K562 (cell line): ENCODE results near the gene CYB5R2. TPM values are rescaled to one million over a fixed set of nuclear protein-coding genes. Genes with fewer than 3 reads are reported as not detected.

Experiments
- ATAC-seq: fragments of 200-7000 bp; cut with Tn5 transposase; 3 replicates; pipeline ENCODE4 v1.9.1; 2020; ENCODE audit warnings: moderate library complexity
- BruUV-seq: library from RNA; stranded (reverse); fragments of 400-500 nt; replicated peaks from 2 replicates; lab custom pipeline; 2021; lab: Mats Ljungman, UMichigan
- CTCF ChIA-PET: fragments of 300-600 bp; formaldehyde crosslinking; extraction: SDS; loops from one replicate; lab custom pipeline; 2021; ENCODE audit warnings: low intra/inter-chr PET ratio; lab: Yijun Ruan, JAX
- POLR2A ChIA-PET: fragments of 300-600, 350-650 bp; sonication (Branson Sonifier 250); formaldehyde crosslinking; extraction: SDS; loops from one replicate; lab custom pipeline; 2021; ENCODE audit warnings: antibody characterized with exemption, inconsistent platforms; lab: Yijun Ruan, JAX
- DNase-seq, 4 experiments: peaks; one replicate each; pipeline versions ENCODE4 v3.0.0 to v3.0.0-alpha.2; 2011 to 2018; ENCODE audit warnings: low spot score in 3 of 4, mixed read lengths in 3 of 4; ENCODE audit errors: extremely low read depth in 1 of 4
- FAIRE-seq: peaks from 2 replicates; lab custom pipeline; 2011; peaks lifted over from hg19 to GRCh38; lab: Jason Lieb, UNC
- H2AFZ ChIP-seq: 2 replicates; pipeline ENCODE4 v1.6.0; 2011; ENCODE audit warnings: low read depth, low read length, control low read depth, inconsistent platforms
- H3K27ac ChIP-seq: fragments of 200-600 bp; 3 replicates; pipeline ENCODE4 v1.8.0; 2011; ENCODE audit warnings: low read depth, mild to moderate bottlenecking, control low read depth, inconsistent platforms, low read length, moderate library complexity, mixed read lengths; ENCODE audit errors: extremely low read depth
- H3K27me3 ChIP-seq, 2 experiments: fragments of 300-600 bp in 1 of 2; 2 replicates in 1 of 2; 3 replicates in 1 of 2; pipeline versions ENCODE4 v1.6.0 to v1.8.0; 2011; ENCODE audit warnings: inconsistent platforms in 2 of 2, low read length in 2 of 2, mild to moderate bottlenecking in 1 of 2, mixed read lengths in 1 of 2, moderate library complexity in 1 of 2; ENCODE audit not compliant: control insufficient read depth in 2 of 2, insufficient read depth in 2 of 2
- H3K36me3 ChIP-seq: fragments of 300-600 bp; 3 replicates; pipeline ENCODE4 v1.8.0; 2011; ENCODE audit warnings: mild to moderate bottlenecking, low read length, inconsistent platforms; ENCODE audit not compliant: control insufficient read depth, insufficient read depth
- H3K4me1 ChIP-seq, 2 experiments: fragments of 200-600 bp in 1 of 2; replicated peaks in 1 of 2; 2 replicates in 1 of 2; 3 replicates in 1 of 2; pipeline versions ENCODE4 v1.5.1 to v1.8.0; 2011; ENCODE audit warnings: inconsistent platforms in 2 of 2, low read length in 2 of 2, mild to moderate bottlenecking in 1 of 2, mixed read lengths in 1 of 2, moderate library complexity in 1 of 2; ENCODE audit not compliant: control insufficient read depth in 2 of 2, insufficient read depth in 2 of 2
- H3K4me2 ChIP-seq: 2 replicates; pipeline ENCODE4 v1.6.1; 2011; ENCODE audit warnings: low read length, control low read depth, inconsistent platforms, mixed read lengths; ENCODE audit not compliant: insufficient read depth
- H3K4me3 ChIP-seq: fragments of 200-600 bp; sonication (generic), shearing (Covaris generic); 2 replicates; pipeline ENCODE4 v1.5.1; 2016; ENCODE audit warnings: control low read depth, inconsistent platforms
- H3K79me2 ChIP-seq: fragments of 200-600 bp; 3 replicates; pipeline ENCODE4 v1.8.0; 2011; ENCODE audit warnings: low read length, inconsistent platforms; ENCODE audit not compliant: control insufficient read depth, insufficient read depth
- H3K9ac ChIP-seq, 2 experiments: 2 replicates each; pipeline versions ENCODE4 v1.6.0 to v1.6.1; 2011; ENCODE audit warnings: low read depth in 2 of 2, low read length in 2 of 2, control low read depth in 1 of 2, inconsistent platforms in 1 of 2, mild to moderate bottlenecking in 1 of 2, mixed read lengths in 1 of 2; ENCODE audit not compliant: insufficient read depth in 1 of 2
- H3K9me1 ChIP-seq: one replicate; pipeline ENCODE4 v1.6.0; 2011; ENCODE audit warnings: inconsistent platforms, mild to moderate bottlenecking, low read length, moderate library complexity; ENCODE audit not compliant: control insufficient read depth, insufficient read depth
- H3K9me3 ChIP-seq: replicated peaks from 2 replicates; pipeline ENCODE4 v1.5.1; 2011; ENCODE audit warnings: low read depth, low read length, inconsistent platforms; ENCODE audit not compliant: control insufficient read depth, insufficient read depth
- H4K20me1 ChIP-seq: replicated peaks from 2 replicates; pipeline ENCODE4 v1.6.1; 2011; ENCODE audit warnings: low read length, inconsistent platforms, mixed read lengths; ENCODE audit not compliant: control insufficient read depth, insufficient read depth
- CBX3 ChIP-seq, 2 experiments: IDR thresholded peaks; 1 replicate in 1 of 2; 2 replicates in 1 of 2; pipeline ENCODE4 v1.6.1; 2012; ENCODE audit warnings: inconsistent platforms in 2 of 2, low read length in 2 of 2, borderline replicate concordance in 1 of 2, control low read depth in 1 of 2
- CHD4 ChIP-seq: fragments of 200-600 bp; sonication (generic); IDR thresholded peaks from 3 replicates; pipeline ENCODE4 v1.6.1; 2012; ENCODE audit warnings: low read depth, mild to moderate bottlenecking, mixed read lengths, low read length, inconsistent platforms; ENCODE audit not compliant: insufficient read depth, insufficient replicate concordance, poor library complexity, severe bottlenecking
- CTCF ChIP-seq, 3 experiments: IDR thresholded peaks in 2 of 3; conservative IDR thresholded peaks in 1 of 3; 2 replicates each; pipeline ENCODE4 v1.5.1; 2011 to 2012; ENCODE audit warnings: low read length in 3 of 3, mild to moderate bottlenecking in 3 of 3, control low read depth in 2 of 3, improper control_type of control experiment in 1 of 3, inconsistent platforms in 1 of 3, low read depth in 1 of 3, mixed read lengths in 1 of 3, moderate library complexity in 1 of 3; ENCODE audit not compliant: insufficient read depth in 2 of 3
- DDX20 ChIP-seq: fragments of 450-650 bp; IDR thresholded peaks from 2 replicates; pipeline ENCODE4 v1.6.1; 2016; ENCODE audit warnings: missing genetic modification characterization, low read depth, mild to moderate bottlenecking, missing compliant biosample characterization, moderate library complexity
- FOXK1 ChIP-seq: sonication (generic); formaldehyde crosslinking; IDR thresholded peaks from 2 replicates; pipeline ENCODE4 v1.8.0; 2022; ENCODE audit warnings: missing genetic modification reagents, mild to moderate bottlenecking, borderline replicate concordance
- FOXM1 ChIP-seq, 2 experiments: fragments of 450-650 bp in 1 of 2; sonication (generic) in 1 of 2; formaldehyde crosslinking in 1 of 2; IDR thresholded peaks; 2 replicates each; pipeline versions ENCODE4 v1.6.1 to v1.9.0; 2017 to 2022; ENCODE audit warnings: low read depth in 2 of 2, mild to moderate bottlenecking in 2 of 2, missing genetic modification reagents in 1 of 2, moderate library complexity in 1 of 2
- FUS ChIP-seq: fragments of 200-400 bp; formaldehyde crosslinking; optimal IDR thresholded peaks from 2 replicates; pipeline ENCODE3; 2017; ENCODE audit warnings: low read depth, low read length
- HDAC2 ChIP-seq: fragments of 450-650 bp; IDR thresholded peaks from 2 replicates; pipeline ENCODE4 v1.6.1; 2016; ENCODE audit warnings: mild to moderate bottlenecking
- PHB2 ChIP-seq: fragments of 450-650 bp; IDR thresholded peaks from 2 replicates; pipeline ENCODE4 v1.6.1; 2017; ENCODE audit warnings: low read depth
- POLR3G ChIP-seq: IDR thresholded peaks from 2 replicates; pipeline ENCODE4 v1.6.1; 2011; ENCODE audit not compliant: insufficient read length, insufficient replicate concordance; ENCODE audit errors: extremely low read depth
- RAD21 ChIP-seq, 2 experiments: fragments of 250-450 bp in 1 of 2; fragments of 450-650 bp in 1 of 2; sonication (Bioruptor Pico) in 1 of 2; formaldehyde crosslinking in 1 of 2; IDR thresholded peaks in 1 of 2; conservative IDR thresholded peaks in 1 of 2; 2 replicates each; pipeline versions ENCODE4 v1.4.0 to v1.8.0; 2020 to 2022; ENCODE audit warnings: mild to moderate bottlenecking in 2 of 2, moderate library complexity in 1 of 2
- RBM14 ChIP-seq: fragments of 200-400 bp; formaldehyde crosslinking; IDR thresholded peaks from 2 replicates; pipeline ENCODE4 v1.6.1; 2018; ENCODE audit warnings: low read depth, mild to moderate bottlenecking, low read length, moderate library complexity, borderline replicate concordance; ENCODE audit not compliant: insufficient read depth
- SMARCE1 ChIP-seq: fragments of 450-650 bp; IDR thresholded peaks from 2 replicates; pipeline ENCODE4 v1.7.1; 2016; ENCODE audit warnings: mild to moderate bottlenecking
- SMC3 ChIP-seq: conservative IDR thresholded peaks from 2 replicates; pipeline ENCODE4 v1.6.1; 2011; ENCODE audit warnings: low read depth, low read length, improper control_type of control experiment; ENCODE audit not compliant: insufficient read depth
- U2AF1 ChIP-seq: fragments of 200-400 bp; formaldehyde crosslinking; optimal IDR thresholded peaks from 2 replicates; pipeline ENCODE3; 2017; ENCODE audit warnings: mild to moderate bottlenecking, low read depth, low read length, moderate library complexity
- ZBTB17 ChIP-seq: fragments of 450-650 bp; formaldehyde crosslinking; IDR thresholded peaks from 2 replicates; pipeline ENCODE4 v1.4.0; 2020; ENCODE audit warnings: mild to moderate bottlenecking
- ZFPM2 ChIP-seq: fragments of 250-450 bp; sonication (Bioruptor Pico); IDR thresholded peaks from 2 replicates; pipeline ENCODE4 v1.5.1; 2022; ENCODE audit warnings: mild to moderate bottlenecking
- WGBS: fragments of 100-300 bp; shearing (Covaris generic); methylation state at CpG from one replicate; pipeline ENCODE4 v1.1.6; 2016; ENCODE audit warnings: low coverage, mixed read lengths; ENCODE audit not compliant: insufficient coverage; ENCODE audit errors: missing lambda C conversion rate; 5-methylcytosine and 5-hydroxymethylcytosine counted together
- in situ Hi-C: fragments of 300-500 bp; cut with MboI; formaldehyde crosslinking; loops from 4 replicates; pipeline ENCODE4 v1.15.0; 2018; ENCODE audit warnings: inconsistent platforms, mixed read lengths
- intact Hi-C: fragments of 100-400 bp; cut with micrococcal nuclease; formaldehyde crosslinking; loops from 2 replicates; pipeline ENCODE4 v1.14.2; 2022
- polyA plus RNA-seq, 8 experiments: library from polyadenylated mRNA; depleted of rRNA in 4 of 8; stranded (reverse) in 5 of 8; unstranded in 3 of 8; fragments of >200 nt; fragmentation: Nextera tagmentation in 2 of 8; fragmentation: Illumina TruSeq in 1 of 8; extraction: Ambion mirVana in 2 of 8; extraction: Trizol in 1 of 8; gene quantifications; 2 replicates each; pipeline versions ENCODE4 v1.2.1 to v1.2.3, GENCODE V29; 2011 to 2014; ENCODE audit warnings: inconsistent platforms in 1 of 8, missing spikeins in 1 of 8
- total RNA-seq, 7 experiments: library from RNA; depleted of rRNA in 6 of 7; stranded (reverse); fragments of >200 nt in 6 of 7; fragmentation: Illumina TruSeq in 2 of 7; extraction: Trizol in 2 of 7; gene quantifications; 2 replicates each; pipeline versions ENCODE4 v1.2.1 to v1.2.3, GENCODE V29; 2011 to 2021; ENCODE audit warnings: low replicate concordance in 1 of 7
- TF ChIP-seq, protein P1 (sequence below): fragments of 250-450 bp; sonication (Bioruptor Pico); IDR thresholded peaks from 2 replicates; pipeline ENCODE4 v1.4.0; 2020

Gene CYB5R2
- total and polyA plus RNA-seq, 9 of the 15 experiments (the other 6 are each of a cell fraction or from before 2014, with no cell fraction given), result 8.2 to 28.7 (median 13.6) TPM

DNA sequence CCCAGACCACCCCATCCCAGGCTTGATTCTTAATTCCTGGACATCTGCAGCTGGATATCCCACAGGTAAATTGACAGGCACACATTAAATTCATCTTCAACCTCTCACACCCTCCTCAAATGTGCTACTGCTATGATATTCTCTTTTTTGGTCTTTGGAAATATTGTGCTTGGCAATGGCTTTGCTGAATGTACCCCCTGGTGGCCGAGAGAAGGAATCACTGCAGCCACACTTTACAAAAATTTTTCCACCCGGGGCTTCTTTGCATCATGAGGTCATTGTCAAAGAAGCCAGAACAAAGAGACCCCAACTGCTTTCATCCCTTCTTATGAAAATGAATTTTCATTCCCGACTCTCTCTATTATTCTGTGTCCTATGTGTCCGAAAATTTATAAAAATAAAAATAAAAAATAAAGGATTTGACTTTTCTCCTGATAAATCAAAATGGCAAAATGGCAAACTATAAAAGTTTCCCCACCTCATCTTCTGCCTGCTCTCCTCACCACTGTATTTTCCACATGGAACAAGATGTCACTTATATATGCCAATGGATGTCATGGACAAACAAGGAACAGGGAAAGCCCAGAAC lies 15.0 kb upstream of the CYB5R2 start:
- POLR2A ChIA-PET, result no interaction called here
- Histone ChIP-seq H3K27me3 (peaks cover 0 to 9% of the 10 kb centered on the region in 2 experiments; a peak in 2 of 5 replicates), H3K36me3 (no peaks in the 10 kb centered on the region), H3K79me2 (no peaks in the 10 kb centered on the region), H3K4me2 (no peak overlapping the region), H3K9ac (no peak overlapping the region), H3K4me3 (no peak overlapping the region), H3K27ac (no peak overlapping the region), H2AFZ (no peak overlapping the region), H3K4me1 (no peaks in the 10 kb centered on the region), H3K9me1 (no peaks in the 10 kb centered on the region), H3K9me3 (no peaks in the 10 kb centered on the region), H4K20me1 (no peaks in the 10 kb centered on the region)
- FAIRE-seq (peak; percentile 6), DNase-seq (peak; percentile 18 to 60 (median 45)), ATAC-seq (peak; percentile 66; the same call in 2 of the 3 replicates)
- CTCF ChIA-PET, result interaction anchor here (0.6 to 1.2 kb wide), 4 partner anchors 116 to 608 kb away, joined by 3 to 7 read pairs (median 4); no protein-coding TSS in a partner anchor
- in situ Hi-C loops (no loop called here), intact Hi-C loops (no loop called here)
- WGBS, result 2% methylated on average over 4 of the region's 4 CpGs
- BruUV-seq, result no TSS peak
- no peak for TF ChIP-seq HDAC2
- no peak for TF ChIP-seq U2AF1
- no peak for TF ChIP-seq ZBTB17
- peak; percentile 58 to 60 (median 59); a peak in 5 of 6 replicates for TF ChIP-seq CTCF (IDR thresholded peaks at IDR 0.05 in 2 of 3, conservative IDR thresholded peaks at IDR 0.05 in 1 of 3; ENCODE audit: insufficient read depth in 2 of 3, low read depth in 1 of 3, low read length in 3 of 3)
- no peak for TF ChIP-seq RBM14
- no peak for TF ChIP-seq SMARCE1
- TF ChIP-seq FOXM1 (IDR thresholded peaks at IDR 0.05; ENCODE audit: low read depth), result no peak
- no peak for TF ChIP-seq FOXM1 (CRISPR knock-in tag; IDR thresholded peaks at IDR 0.05; ENCODE audit: low read depth)
- TF ChIP-seq FOXK1 (CRISPR knock-in tag), result no peak
- TF ChIP-seq DDX20 (tag), result no peak
- no peak for TF ChIP-seq FUS
- no peak for TF ChIP-seq POLR3G
- TF ChIP-seq, protein P1, sequence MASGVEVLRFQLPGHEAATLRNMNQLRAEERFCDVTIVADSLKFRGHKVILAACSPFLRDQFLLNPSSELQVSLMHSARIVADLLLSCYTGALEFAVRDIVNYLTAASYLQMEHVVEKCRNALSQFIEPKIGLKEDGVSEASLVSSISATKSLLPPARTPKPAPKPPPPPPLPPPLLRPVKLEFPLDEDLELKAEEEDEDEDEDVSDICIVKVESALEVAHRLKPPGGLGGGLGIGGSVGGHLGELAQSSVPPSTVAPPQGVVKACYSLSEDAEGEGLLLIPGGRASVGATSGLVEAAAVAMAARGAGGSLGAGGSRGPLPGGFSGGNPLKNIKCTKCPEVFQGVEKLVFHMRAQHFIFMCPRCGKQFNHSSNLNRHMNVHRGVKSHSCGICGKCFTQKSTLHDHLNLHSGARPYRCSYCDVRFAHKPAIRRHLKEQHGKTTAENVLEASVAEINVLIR (CRISPR knock-in tag), result no peak
- TF ChIP-seq CHD4, result no peak
- TF ChIP-seq CBX3 (IDR thresholded peaks at IDR 0.05; ENCODE audit: borderline replicate concordance in 1 of 2, low read length in 2 of 2), result no peak
- 0 out of 2 replicates have a peak, but pooled peaks have one; percentile 16 for TF ChIP-seq SMC3
- peak; percentile 54 to 72 for TF ChIP-seq RAD21 (CRISPR knock-in tag; conservative IDR thresholded peaks at IDR 0.05 in 1 of 2, IDR thresholded peaks at IDR 0.05 in 1 of 2)
- no peak for TF ChIP-seq ZFPM2 (CRISPR knock-in tag)
- no peak for TF ChIP-seq PHB2
